Neutrophil (primary cell): ENCODE data around the gene ARAP1.
"Not testable (repeated sequence)": the region's sequence is repeated elsewhere in the genome, so short reads cannot be mapped to it uniquely, and the experiment has no call there.

Experiments
- H3K27ac ChIP-seq: fragments of 200-600 bp; sonication (generic); 2 replicates; pipeline ENCODE4 v1.5.1; 2016; ENCODE audit warnings: mild to moderate bottlenecking, moderate library complexity
- H3K27me3 ChIP-seq: fragments of 200-600 bp; sonication (generic); 2 replicates; pipeline ENCODE4 v1.6.0; 2016; ENCODE audit warnings: mild to moderate bottlenecking
- H3K36me3 ChIP-seq: fragments of 200-600 bp; sonication (generic); 2 replicates; pipeline ENCODE4 v1.5.1; 2017
- H3K4me1 ChIP-seq, 2 experiments: fragments of 200-600 bp in 1 of 2; sonication (generic) in 1 of 2; 1 replicate in 1 of 2; 2 replicates in 1 of 2; pipeline versions ENCODE4 v1.5.1 to v1.6.1; 2013 to 2016; ENCODE audit warnings: low read depth in 1 of 2, low read length in 1 of 2, mild to moderate bottlenecking in 1 of 2, moderate library complexity in 1 of 2; ENCODE audit not compliant: control insufficient read depth in 1 of 2, insufficient read depth in 1 of 2
- H3K4me3 ChIP-seq, 2 experiments: fragments of 200-600 bp in 1 of 2; sonication (generic) in 1 of 2; 1 replicate in 1 of 2; 2 replicates in 1 of 2; pipeline ENCODE4 v1.5.1; 2013 to 2016; ENCODE audit warnings: low read depth in 1 of 2, low read length in 1 of 2, mild to moderate bottlenecking in 1 of 2, moderate library complexity in 1 of 2
- H3K9me3 ChIP-seq: fragments of 200-600 bp; sonication (generic); 2 replicates; pipeline ENCODE4 v1.5.1; 2016
- TF ChIP-seq, protein P1 (sequence below): fragments of 200-600 bp; sonication (generic); IDR thresholded peaks from 2 replicates; pipeline ENCODE4 v1.5.1; 2016; ENCODE audit warnings: antibody characterized with exemption

ARAP1 gene

DNA sequence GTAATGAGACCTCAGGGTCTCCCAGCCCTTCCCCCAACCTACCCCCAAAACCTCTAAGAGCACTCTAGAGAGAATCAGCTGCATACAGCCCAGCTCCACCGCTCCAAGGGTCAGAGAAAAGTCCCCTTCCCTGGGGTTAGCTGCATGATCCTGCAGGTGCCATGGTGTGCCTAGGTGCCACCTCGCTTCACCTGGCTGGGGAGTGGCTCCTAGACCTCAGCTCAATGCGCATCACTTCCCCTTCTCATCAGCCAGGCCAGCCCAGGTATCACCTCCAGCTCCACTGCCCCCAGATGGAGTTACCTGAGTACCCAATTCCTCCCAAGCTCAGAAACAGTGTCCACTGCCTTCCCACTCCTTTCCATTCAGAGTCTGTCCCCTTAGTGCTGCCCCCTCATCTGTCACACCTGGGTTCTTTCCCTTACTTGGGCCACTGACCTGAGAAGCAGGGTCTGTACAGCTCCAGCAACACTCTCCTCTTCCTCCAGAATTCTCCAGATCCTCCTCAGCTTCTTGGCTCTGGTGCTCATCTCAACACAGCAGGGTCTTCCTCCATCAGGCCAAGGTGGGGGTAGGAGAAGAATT is 40.3 kb upstream of the ARAP1 start:
- peak overlapping the region; percentile 62 to 86 for H3K4me3 ChIP-seq
- H3K36me3 ChIP-seq = no peaks in the 10 kb centered on the region
- peak overlapping the region; percentile 98 for H3K27ac ChIP-seq
- no peaks in the 10 kb centered on the region for H3K9me3 ChIP-seq
- TF ChIP-seq, protein P1, sequence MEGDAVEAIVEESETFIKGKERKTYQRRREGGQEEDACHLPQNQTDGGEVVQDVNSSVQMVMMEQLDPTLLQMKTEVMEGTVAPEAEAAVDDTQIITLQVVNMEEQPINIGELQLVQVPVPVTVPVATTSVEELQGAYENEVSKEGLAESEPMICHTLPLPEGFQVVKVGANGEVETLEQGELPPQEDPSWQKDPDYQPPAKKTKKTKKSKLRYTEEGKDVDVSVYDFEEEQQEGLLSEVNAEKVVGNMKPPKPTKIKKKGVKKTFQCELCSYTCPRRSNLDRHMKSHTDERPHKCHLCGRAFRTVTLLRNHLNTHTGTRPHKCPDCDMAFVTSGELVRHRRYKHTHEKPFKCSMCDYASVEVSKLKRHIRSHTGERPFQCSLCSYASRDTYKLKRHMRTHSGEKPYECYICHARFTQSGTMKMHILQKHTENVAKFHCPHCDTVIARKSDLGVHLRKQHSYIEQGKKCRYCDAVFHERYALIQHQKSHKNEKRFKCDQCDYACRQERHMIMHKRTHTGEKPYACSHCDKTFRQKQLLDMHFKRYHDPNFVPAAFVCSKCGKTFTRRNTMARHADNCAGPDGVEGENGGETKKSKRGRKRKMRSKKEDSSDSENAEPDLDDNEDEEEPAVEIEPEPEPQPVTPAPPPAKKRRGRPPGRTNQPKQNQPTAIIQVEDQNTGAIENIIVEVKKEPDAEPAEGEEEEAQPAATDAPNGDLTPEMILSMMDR = no peak
- no peaks in the 10 kb centered on the region for H3K27me3 ChIP-seq
- H3K4me1 ChIP-seq = peaks cover 53 to 58% of the 10 kb centered on the region in 2 experiments

DNA sequence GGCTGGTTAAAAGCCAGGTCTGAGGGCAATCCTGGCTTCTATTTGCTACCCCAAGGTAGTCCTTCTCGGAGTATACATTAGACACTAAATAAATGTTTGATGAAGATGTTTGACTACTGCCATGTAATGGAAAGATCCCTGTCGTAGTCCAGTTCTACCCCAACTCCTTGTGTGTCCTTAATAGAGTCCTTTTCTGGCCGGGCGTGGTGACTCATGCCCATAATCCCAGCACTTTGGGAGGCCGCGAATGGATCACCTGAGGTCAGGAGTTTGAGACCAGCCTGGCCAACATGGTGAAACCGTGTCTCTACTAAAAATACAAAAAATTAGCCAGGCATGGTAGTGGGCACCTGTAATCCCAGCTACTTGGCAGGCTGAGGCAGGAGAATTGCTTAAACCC is 39.0 kb upstream of the ARAP1 start:
- H3K4me1 ChIP-seq = peaks cover 64 to 67% of the 10 kb centered on the region in 2 experiments
- not testable (repeated sequence) for H3K27me3 ChIP-seq, H3K4me3 ChIP-seq, H3K27ac ChIP-seq, H3K36me3 ChIP-seq, H3K9me3 ChIP-seq

- Histone ChIP-seq H3K27ac (no peak overlapping the region), H3K9me3 (no peaks in the 10 kb centered on the region), H3K4me3 (no peak overlapping the region), H3K36me3 (no peaks in the 10 kb centered on the region), H3K4me1 (peaks cover 52 to 57% of the 10 kb centered on the region in 2 experiments), H3K27me3 (no peaks in the 10 kb centered on the region)
- TF ChIP-seq, protein P1 = no peak
Measured at GRCh38 chr11:72789493-72790131, 37.4 kb upstream of the ARAP1 start.

DNA sequence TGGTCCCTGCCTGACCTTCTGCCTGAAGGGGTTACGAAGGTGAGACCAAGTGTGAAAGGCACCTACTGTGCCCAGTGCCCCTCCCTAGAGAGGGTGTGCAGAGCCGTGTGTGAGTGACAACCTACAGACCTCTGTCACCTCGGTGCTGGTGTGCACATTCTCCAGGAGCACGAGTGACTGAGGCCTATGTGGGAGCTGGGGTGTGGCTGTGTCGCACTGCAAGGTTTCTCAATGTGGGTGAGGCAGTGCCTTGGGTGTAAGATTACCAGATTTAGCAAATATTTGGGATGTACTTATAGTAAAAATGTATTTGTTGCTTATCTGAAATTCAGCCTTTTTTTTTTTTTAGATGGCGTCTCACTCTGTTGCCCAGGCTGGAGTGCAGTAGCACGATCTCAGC is 36.0 kb upstream of the ARAP1 start:
- H3K27ac ChIP-seq = peak overlapping the region; percentile 87
- H3K27me3 ChIP-seq = no peaks in the 10 kb centered on the region
- H3K4me3 ChIP-seq = peak overlapping the region; percentile 31 to 51
- TF ChIP-seq, protein P1 = no peak
- peaks cover 41 to 44% of the 10 kb centered on the region in 2 experiments for H3K4me1 ChIP-seq
- no peaks in the 10 kb centered on the region for H3K9me3 ChIP-seq
- H3K36me3 ChIP-seq = no peaks in the 10 kb centered on the region

DNA sequence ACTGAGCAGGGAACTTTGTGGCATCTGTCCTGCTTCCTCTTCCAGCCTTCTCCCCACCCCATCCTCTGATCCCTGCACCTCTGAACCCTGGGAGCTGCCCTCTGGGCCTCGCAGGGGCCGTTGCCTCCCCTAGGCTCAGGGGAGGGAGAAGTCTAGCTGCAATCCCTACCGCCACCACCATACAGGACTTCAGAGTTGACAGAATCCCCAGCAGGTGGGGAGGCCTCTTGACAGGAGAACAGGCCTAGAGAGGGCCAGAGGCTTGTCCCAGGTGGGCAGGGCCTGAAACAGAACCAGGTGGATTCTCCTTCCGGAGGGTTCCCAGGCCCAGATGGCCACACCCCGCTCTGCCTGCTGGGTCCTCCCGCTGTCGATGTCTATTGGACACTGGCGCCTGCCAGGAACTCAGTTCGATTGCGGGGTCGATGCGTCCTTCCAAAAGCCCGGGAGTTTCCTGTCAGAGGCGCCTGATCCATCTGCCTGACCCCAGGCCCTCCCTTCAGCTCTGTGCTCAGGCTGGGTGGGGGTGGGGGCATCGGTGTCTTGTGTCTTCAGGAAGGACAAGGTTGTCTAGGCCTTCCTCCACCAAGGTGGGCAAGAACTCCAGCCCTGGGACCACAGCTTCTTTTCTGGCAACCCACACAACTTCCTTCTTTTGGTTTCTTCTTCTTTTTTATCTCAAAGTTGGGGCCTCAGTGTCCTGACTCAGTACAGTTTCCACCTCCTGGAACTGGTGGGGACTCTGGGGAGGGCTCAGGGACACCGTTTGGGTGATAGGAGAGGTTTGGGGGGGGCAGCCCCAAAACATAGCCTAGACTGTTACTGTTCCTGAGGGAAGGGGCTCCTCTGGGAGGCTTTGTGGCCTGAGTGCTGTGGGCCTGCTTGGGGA is 35.3 kb upstream of the ARAP1 start:
- Histone ChIP-seq H3K4me3 (peak overlapping the region; percentile 31 to 51), H3K27me3 (peaks cover 4% of the 10 kb centered on the region), H3K27ac (peak overlapping the region; percentile 87), H3K9me3 (no peaks in the 10 kb centered on the region), H3K36me3 (no peaks in the 10 kb centered on the region), H3K4me1 (peaks cover 35 to 37% of the 10 kb centered on the region in 2 experiments)
- TF ChIP-seq, protein P1 = peak; percentile 38
